Uterus (tissue), 4 donors: ENCODE measurements around the gene ETV1. TPM values are rescaled to one million over a fixed set of nuclear protein-coding genes. Genes with fewer than 3 reads are reported as not detected.

Source experiments
- DNase-seq, 2 donors: peaks; one replicate each; pipeline ENCODE4 v3.0.0-alpha.2; 2019 to 2020
- H3K27ac ChIP-seq, 2 donors: fragments of 200-600 bp; sonication (generic); 1 replicate in 1 of 2; 2 replicates in 1 of 2; pipeline ENCODE4 v1.5.1; 2016 to 2018
- H3K27me3 ChIP-seq, 2 donors: fragments of 200-600 bp; sonication (generic); one replicate each; pipeline ENCODE4 v1.5.1; 2018 to 2019; ENCODE audit warnings: control low read depth in 1 of 2
- H3K36me3 ChIP-seq, 2 donors: fragments of 200-600 bp; sonication (generic); one replicate each; pipeline ENCODE4 v1.5.1; 2019; ENCODE audit warnings: control low read depth in 1 of 2
- H3K4me1 ChIP-seq, 2 donors: fragments of 200-600 bp; sonication (generic); one replicate each; pipeline ENCODE4 v1.5.1; 2018 to 2019; ENCODE audit warnings: control low read depth in 1 of 2
- H3K4me3 ChIP-seq, 2 donors: fragments of 200-600 bp; sonication (generic); 1 replicate in 1 of 2; 2 replicates in 1 of 2; pipeline ENCODE4 v1.5.1; 2018 to 2019; ENCODE audit warnings: mild to moderate bottlenecking in 1 of 2
- H3K9me3 ChIP-seq, 2 donors: fragments of 200-600 bp; sonication (generic); one replicate each; pipeline ENCODE4 v1.5.1; 2019; ENCODE audit warnings: control low read depth in 1 of 2
- CTCF ChIP-seq, 4 experiments: fragments of 200-600 bp in 2 of 4; fragments of 450-650 bp in 2 of 4; sonication (generic) in 2 of 4; IDR thresholded peaks; one replicate each; pipeline ENCODE4 v1.5.1; 2016 to 2019; ENCODE audit warnings: antibody characterized with exemption in 4 of 4, mild to moderate bottlenecking in 2 of 4, moderate library complexity in 1 of 4
- POLR2A ChIP-seq, 2 donors: fragments of 450-650 bp; IDR thresholded peaks; one replicate each; pipeline ENCODE4 v1.6.1; 2016; ENCODE audit warnings: antibody characterized with exemption in 2 of 2, mild to moderate bottlenecking in 1 of 2, moderate library complexity in 1 of 2
- intact Hi-C: fragments of 100-400 bp; cut with DNase I; formaldehyde crosslinking; loops from one replicate; pipeline ENCODE4 v1.15.1; 2023; ENCODE audit warnings: low total_unique reads
- total RNA-seq, 4 donors: library from RNA; depleted of rRNA in 3 of 4; stranded (reverse); fragments of >200 nt in 3 of 4; gene quantifications; one replicate each; pipeline versions ENCODE4 v1.1.0 to v1.2.4, GENCODE V29; 2014 to 2023
- donor health status: DM: yes; HTN: yes; CAD: no.

Gene ETV1
- total RNA-seq, 4 donors from 2014 or later = 1.5 to 35.3 (median 5.2) TPM

GRCh38 chr7:13910805-13911551, 78.5 kb downstream of the ETV1 start:
- Histone ChIP-seq H3K4me1 (no peaks in the 10 kb centered on the region), H3K27ac (no peak overlapping the region), H3K9me3 (no peaks in the 10 kb centered on the region), H3K36me3 (no peaks in the 10 kb centered on the region), H3K27me3 (no peaks in the 10 kb centered on the region), H3K4me3 (no peak overlapping the region)
- intact Hi-C loops = no loop called here
- TF ChIP-seq POLR2A (IDR thresholded peaks at IDR 0.05) (no peak), CTCF (IDR thresholded peaks at IDR 0.05) (no peak)
- DNase-seq = no peak

DNA sequence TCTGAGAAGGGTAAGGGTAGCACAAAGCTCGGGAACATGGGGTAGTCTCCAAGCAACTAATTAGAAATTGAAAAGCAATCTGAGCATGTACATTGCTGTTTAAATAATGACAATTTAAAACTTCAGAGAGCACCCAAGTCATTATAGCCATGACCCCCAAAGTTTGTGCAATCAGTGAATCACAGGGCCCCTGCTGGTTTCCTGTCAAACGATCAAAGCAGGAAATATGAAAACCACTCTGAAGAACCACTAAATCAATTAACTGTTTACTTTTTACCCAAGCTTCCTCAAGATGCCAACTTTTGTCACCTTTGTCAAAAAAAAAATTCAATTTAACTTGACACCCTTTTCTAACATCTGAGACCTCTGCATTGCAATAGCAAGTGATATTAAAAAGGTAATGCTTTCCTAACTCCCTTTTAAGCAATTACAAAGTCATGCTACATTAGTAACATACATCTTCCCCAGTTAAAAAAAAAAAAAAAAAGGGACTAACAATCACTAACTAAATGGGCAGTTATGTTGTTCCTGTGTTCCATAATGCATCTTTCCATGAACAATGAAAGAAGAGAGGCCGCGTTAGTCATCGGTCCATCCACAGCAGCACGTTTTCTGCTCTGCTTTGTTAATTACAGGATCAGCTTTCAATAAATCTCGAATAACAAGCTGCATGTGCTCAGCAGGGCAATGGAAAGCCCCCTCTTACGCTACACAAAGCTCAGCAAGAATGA, 80.6 kb downstream of the ETV1 start:
- intact Hi-C loops = no loop called here
- DNase-seq = no peak
- Histone ChIP-seq H3K27me3 (no peaks in the 10 kb centered on the region), H3K4me3 (no peak overlapping the region), H3K36me3 (no peaks in the 10 kb centered on the region), H3K9me3 (no peaks in the 10 kb centered on the region), H3K27ac (no peak overlapping the region), H3K4me1 (no peaks in the 10 kb centered on the region)
- no peak for TF ChIP-seq CTCF (IDR thresholded peaks at IDR 0.05)
- TF ChIP-seq POLR2A (IDR thresholded peaks at IDR 0.05) = no peak

DNA sequence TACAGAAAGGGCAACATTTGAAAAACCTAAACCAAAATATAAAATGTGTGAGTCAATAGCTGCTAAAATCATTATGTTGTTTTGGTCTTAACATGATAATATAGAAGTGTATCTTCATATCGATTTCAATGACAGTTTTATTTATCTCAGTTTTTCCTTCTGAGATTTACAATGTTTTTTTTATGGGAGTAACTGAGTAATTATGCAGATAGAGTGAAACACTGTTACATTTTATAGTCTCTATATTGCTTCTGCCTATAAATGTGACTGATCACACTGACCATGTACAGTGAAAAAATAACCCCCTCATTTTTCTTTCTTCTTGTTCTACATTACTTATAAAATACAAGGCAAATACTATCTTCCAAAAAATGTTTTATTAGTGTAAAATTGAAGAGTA, 81.6 kb downstream of the ETV1 start:
- no peaks in the 10 kb centered on the region for H3K27me3 ChIP-seq

GRCh38 chr7:13904689-13905088, 84.8 kb downstream of the ETV1 start:
- H3K4me3 ChIP-seq = no peak overlapping the region
- H3K27ac ChIP-seq = no peak overlapping the region
- no peaks in the 10 kb centered on the region for H3K9me3 ChIP-seq
- H3K36me3 ChIP-seq = no peaks in the 10 kb centered on the region
- DNase-seq = no peak
- H3K4me1 ChIP-seq = no peaks in the 10 kb centered on the region
- TF ChIP-seq POLR2A (IDR thresholded peaks at IDR 0.05) (no peak), CTCF (IDR thresholded peaks at IDR 0.05) (no peak)
- no peaks in the 10 kb centered on the region for H3K27me3 ChIP-seq
- intact Hi-C loops = no loop called here

More for the DNA sequence above, 81.6 kb downstream of the ETV1 start:
- Histone ChIP-seq H3K27ac (no peak overlapping the region), H3K4me1 (no peaks in the 10 kb centered on the region), H3K36me3 (no peaks in the 10 kb centered on the region), H3K4me3 (no peak overlapping the region), H3K9me3 (no peaks in the 10 kb centered on the region)
- intact Hi-C loops = no loop called here
- DNase-seq = no peak
- no peak for TF ChIP-seq POLR2A (IDR thresholded peaks at IDR 0.05)
- no peak for TF ChIP-seq CTCF (IDR thresholded peaks at IDR 0.05)

DNA sequence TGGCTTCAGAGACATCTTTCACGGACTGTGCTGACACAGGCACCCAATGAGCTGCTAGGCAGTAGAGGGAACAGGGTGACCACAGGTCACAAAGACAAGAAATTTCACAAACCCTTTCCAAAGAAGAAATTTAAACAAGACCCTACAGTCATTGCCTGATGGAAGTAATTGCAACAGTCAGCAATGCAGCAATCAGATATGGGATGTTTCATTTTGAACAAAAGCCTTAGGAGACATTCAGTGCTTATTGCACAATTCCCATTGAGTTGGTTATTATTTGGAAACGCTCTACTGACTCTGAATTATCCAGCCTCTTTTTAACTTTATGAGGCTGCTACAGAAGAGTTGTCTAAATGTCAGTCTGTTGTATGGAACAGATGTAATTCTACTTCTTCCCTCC, 85.5 kb downstream of the ETV1 start:
- no peaks in the 10 kb centered on the region for H3K27me3 ChIP-seq
- no peak for DNase-seq
- H3K4me3 ChIP-seq = no peak overlapping the region
- TF ChIP-seq CTCF (IDR thresholded peaks at IDR 0.05) (no peak), POLR2A (IDR thresholded peaks at IDR 0.05) (no peak)
- no peak overlapping the region for H3K27ac ChIP-seq
- no peaks in the 10 kb centered on the region for H3K36me3 ChIP-seq
- intact Hi-C loops = no loop called here
- no peaks in the 10 kb centered on the region for H3K4me1 ChIP-seq
- no peaks in the 10 kb centered on the region for H3K9me3 ChIP-seq
